Skeletal muscle satellite cell (primary cell): Measurements from ENCODE around the gene KCNK10.

Experiments
- H3K27me3 ChIP-seq: 2 replicates; pipeline ENCODE4 v1.7.0; 2013; ENCODE audit warnings: low read length; ENCODE audit not compliant: control insufficient read depth, insufficient read depth
- H3K36me3 ChIP-seq: 2 replicates; pipeline ENCODE4 v1.7.0; 2013; ENCODE audit warnings: mild to moderate bottlenecking, control low read depth, low read length; ENCODE audit not compliant: insufficient read depth
- H3K4me1 ChIP-seq: 2 replicates; pipeline ENCODE4 v1.7.0; 2013; ENCODE audit warnings: low read length; ENCODE audit not compliant: control insufficient read depth, insufficient read depth
- H3K4me2 ChIP-seq: 2 replicates; pipeline ENCODE4 v1.7.0; 2013; ENCODE audit warnings: mild to moderate bottlenecking, low read length
- H3K4me3 ChIP-seq: 2 replicates; pipeline ENCODE4 v1.7.0; 2013; ENCODE audit warnings: low read length
- H3K9ac ChIP-seq: 2 replicates; pipeline ENCODE4 v1.7.0; 2013; ENCODE audit warnings: mild to moderate bottlenecking, low read depth, low read length, moderate library complexity
- H3K9me3 ChIP-seq: replicated peaks from 2 replicates; pipeline ENCODE4 v1.7.0; 2013; ENCODE audit warnings: mild to moderate bottlenecking, control low read depth, low read length

KCNK10 gene

GRCh38 chr14:88289996-88290395 lies 33.1 kb downstream of the KCNK10 start:
- no peaks in the 10 kb centered on the region for H3K9me3 ChIP-seq
- no peak overlapping the region for H3K9ac ChIP-seq
- no peak overlapping the region for H3K4me3 ChIP-seq
- no peaks in the 10 kb centered on the region for H3K27me3 ChIP-seq
- no peaks in the 10 kb centered on the region for H3K4me1 ChIP-seq
- no peak overlapping the region for H3K4me2 ChIP-seq
- no peaks in the 10 kb centered on the region for H3K36me3 ChIP-seq

DNA sequence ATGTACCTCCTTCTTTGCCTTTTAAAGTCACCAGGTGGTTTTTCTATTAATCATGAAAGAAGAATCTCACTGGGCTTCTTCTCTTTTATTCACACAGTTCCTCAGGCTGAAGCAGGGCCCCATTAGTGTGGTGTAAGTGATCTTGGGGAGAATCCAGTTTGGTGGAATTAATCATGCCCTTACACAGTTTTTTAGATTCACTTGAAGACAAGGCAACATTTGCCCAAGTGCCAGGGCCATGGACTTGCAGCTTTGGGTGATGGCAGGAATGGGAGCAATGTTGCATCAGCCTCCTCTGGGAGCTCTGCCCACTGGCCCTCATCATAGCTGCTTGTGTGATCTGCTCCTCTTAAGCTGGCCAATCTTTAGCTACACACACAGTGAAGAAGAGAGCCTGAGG lies 33.8 kb downstream of the KCNK10 start:
- H3K9ac ChIP-seq = no peak overlapping the region

GRCh38 chr14:88286309-88286708 lies 36.8 kb downstream of the KCNK10 start:
- Histone ChIP-seq H3K9ac (no peak overlapping the region), H3K27me3 (no peaks in the 10 kb centered on the region), H3K4me1 (no peaks in the 10 kb centered on the region), H3K36me3 (no peaks in the 10 kb centered on the region), H3K4me3 (no peak overlapping the region), H3K9me3 (no peaks in the 10 kb centered on the region), H3K4me2 (no peak overlapping the region)

More for the DNA sequence above, 33.8 kb downstream of the KCNK10 start:
- Histone ChIP-seq H3K4me1 (no peaks in the 10 kb centered on the region), H3K4me3 (no peak overlapping the region), H3K9me3 (no peaks in the 10 kb centered on the region), H3K36me3 (no peaks in the 10 kb centered on the region), H3K27me3 (no peaks in the 10 kb centered on the region), H3K4me2 (no peak overlapping the region)

- H3K36me3 ChIP-seq = no peaks in the 10 kb centered on the region
- no peak overlapping the region for H3K9ac ChIP-seq
- H3K9me3 ChIP-seq = no peaks in the 10 kb centered on the region
- H3K4me3 ChIP-seq = no peak overlapping the region
- no peaks in the 10 kb centered on the region for H3K4me1 ChIP-seq
- no peaks in the 10 kb centered on the region for H3K27me3 ChIP-seq
- H3K4me2 ChIP-seq = no peak overlapping the region
Observed at GRCh38 chr14:88281447-88281846, 41.6 kb downstream of the KCNK10 start.

DNA sequence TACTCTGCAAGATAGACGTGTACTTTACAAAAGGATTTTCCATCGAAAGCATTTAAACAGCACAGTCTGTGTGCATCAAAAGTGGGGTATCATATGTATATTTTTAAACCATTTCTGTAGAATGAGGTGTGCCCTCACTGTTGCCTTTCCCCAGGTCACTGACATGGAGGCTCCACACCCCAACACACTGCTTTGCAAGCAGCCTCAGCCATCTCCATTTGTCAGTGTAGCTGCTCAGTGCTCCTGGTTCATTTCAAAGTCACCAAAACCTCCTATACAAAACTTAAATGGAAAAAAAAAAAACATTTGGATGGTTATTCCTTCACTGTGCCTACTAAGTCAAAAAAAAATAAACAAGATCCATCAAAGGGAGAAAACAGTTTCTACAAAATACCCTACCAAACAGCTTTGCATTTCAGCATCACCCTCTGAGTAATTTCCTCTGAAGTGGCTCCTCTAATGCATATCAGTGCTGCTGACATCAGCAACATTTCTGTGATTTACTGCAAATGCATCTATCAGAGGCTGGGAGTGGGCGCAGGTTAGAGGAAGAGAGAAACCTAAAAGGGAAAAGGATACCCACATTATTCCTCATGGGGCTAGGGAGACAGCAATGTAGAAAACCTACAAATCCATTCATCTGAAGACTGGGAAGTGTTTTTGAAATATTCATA lies 46.0 kb downstream of the KCNK10 start:
- Histone ChIP-seq H3K4me3 (no peak overlapping the region), H3K9ac (no peak overlapping the region), H3K36me3 (no peaks in the 10 kb centered on the region), H3K4me1 (no peaks in the 10 kb centered on the region), H3K9me3 (no peaks in the 10 kb centered on the region), H3K4me2 (no peak overlapping the region), H3K27me3 (no peaks in the 10 kb centered on the region)

- Histone ChIP-seq H3K27me3 (no peaks in the 10 kb centered on the region), H3K4me1 (no peaks in the 10 kb centered on the region), H3K4me3 (no peak overlapping the region), H3K4me2 (no peak overlapping the region), H3K36me3 (no peaks in the 10 kb centered on the region), H3K9ac (no peak overlapping the region), H3K9me3 (no peaks in the 10 kb centered on the region)
Observed at GRCh38 chr14:88272390-88273269, 50.4 kb downstream of the KCNK10 start.

GRCh38 chr14:88271205-88271604 lies 51.9 kb downstream of the KCNK10 start:
- H3K36me3 ChIP-seq = no peaks in the 10 kb centered on the region
- no peaks in the 10 kb centered on the region for H3K9me3 ChIP-seq
- H3K4me2 ChIP-seq = no peak overlapping the region
- H3K9ac ChIP-seq = no peak overlapping the region
- H3K27me3 ChIP-seq = no peaks in the 10 kb centered on the region
- H3K4me3 ChIP-seq = no peak overlapping the region
- no peaks in the 10 kb centered on the region for H3K4me1 ChIP-seq

GRCh38 chr14:88270776-88271175 lies 52.3 kb downstream of the KCNK10 start:
- no peaks in the 10 kb centered on the region for H3K4me1 ChIP-seq
- H3K27me3 ChIP-seq = no peaks in the 10 kb centered on the region
- H3K9ac ChIP-seq = no peak overlapping the region
- H3K4me3 ChIP-seq = no peak overlapping the region
- H3K36me3 ChIP-seq = no peaks in the 10 kb centered on the region
- no peaks in the 10 kb centered on the region for H3K9me3 ChIP-seq
- no peak overlapping the region for H3K4me2 ChIP-seq

GRCh38 chr14:88269806-88270420 lies 53.2 kb downstream of the KCNK10 start:
- Histone ChIP-seq H3K4me3 (no peak overlapping the region), H3K9ac (no peak overlapping the region), H3K27me3 (no peaks in the 10 kb centered on the region), H3K36me3 (no peaks in the 10 kb centered on the region), H3K4me2 (no peak overlapping the region), H3K4me1 (no peaks in the 10 kb centered on the region), H3K9me3 (no peaks in the 10 kb centered on the region)

DNA sequence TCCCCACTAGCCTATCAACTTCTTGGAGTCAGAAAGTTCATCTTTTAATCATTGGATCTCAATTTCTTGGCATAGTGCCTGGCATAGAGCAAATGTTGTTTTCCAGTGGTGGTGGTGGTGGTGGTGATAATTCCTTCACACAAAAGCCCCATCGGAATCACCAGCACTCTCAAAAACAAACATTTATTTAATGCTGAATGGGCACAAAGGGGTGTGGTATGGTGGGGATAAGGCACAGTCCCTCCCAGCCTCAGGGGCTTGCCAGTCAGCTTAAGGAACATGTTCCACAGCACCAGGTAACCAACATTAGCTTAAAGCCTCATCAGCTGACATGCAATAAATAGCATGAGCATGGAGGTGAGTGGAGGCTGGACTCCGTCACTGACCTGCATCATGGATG lies 56.6 kb downstream of the KCNK10 start:
- H3K27me3 ChIP-seq = no peaks in the 10 kb centered on the region
- no peaks in the 10 kb centered on the region for H3K9me3 ChIP-seq
- H3K36me3 ChIP-seq = no peaks in the 10 kb centered on the region
- no peaks in the 10 kb centered on the region for H3K4me1 ChIP-seq
- H3K4me3 ChIP-seq = no peak overlapping the region
- no peak overlapping the region for H3K9ac ChIP-seq
- no peak overlapping the region for H3K4me2 ChIP-seq

DNA sequence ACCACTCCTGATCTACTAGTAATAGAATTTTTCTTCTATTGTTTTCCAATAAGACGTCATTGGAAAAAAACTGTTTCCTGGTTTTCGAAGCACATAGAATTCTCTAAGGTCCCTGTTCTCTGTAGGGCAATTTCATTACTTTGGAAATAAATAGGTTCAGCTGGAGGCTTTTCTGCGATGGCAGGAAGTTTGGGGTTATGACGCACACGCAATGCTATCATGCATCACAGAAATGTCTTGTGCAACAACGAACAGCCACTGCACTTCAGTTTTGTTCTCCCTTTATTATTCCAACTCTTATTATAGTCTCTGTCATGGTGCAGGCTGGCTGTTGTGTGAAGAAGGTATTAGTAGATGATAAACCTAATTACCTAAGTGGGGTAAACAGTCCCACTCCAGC lies 59.0 kb downstream of the KCNK10 start:
- no peaks in the 10 kb centered on the region for H3K4me1 ChIP-seq
- H3K4me2 ChIP-seq = no peak overlapping the region
- no peaks in the 10 kb centered on the region for H3K36me3 ChIP-seq
- no peak overlapping the region for H3K9ac ChIP-seq
- H3K4me3 ChIP-seq = no peak overlapping the region
- H3K9me3 ChIP-seq = no peaks in the 10 kb centered on the region
- H3K27me3 ChIP-seq = no peaks in the 10 kb centered on the region
